ENCODE measurements around the gene IGF2BP2. TPM values are rescaled to one million over a fixed set of nuclear protein-coding genes. Genes with fewer than 3 reads are reported as not detected.

The IGF2BP2 gene
- total and polyA plus RNA-seq, 2 of the 8 experiments (the other 6 are each of a cell fraction or from before 2014, with no cell fraction given), result 7.4 to 121 TPM

DNA sequence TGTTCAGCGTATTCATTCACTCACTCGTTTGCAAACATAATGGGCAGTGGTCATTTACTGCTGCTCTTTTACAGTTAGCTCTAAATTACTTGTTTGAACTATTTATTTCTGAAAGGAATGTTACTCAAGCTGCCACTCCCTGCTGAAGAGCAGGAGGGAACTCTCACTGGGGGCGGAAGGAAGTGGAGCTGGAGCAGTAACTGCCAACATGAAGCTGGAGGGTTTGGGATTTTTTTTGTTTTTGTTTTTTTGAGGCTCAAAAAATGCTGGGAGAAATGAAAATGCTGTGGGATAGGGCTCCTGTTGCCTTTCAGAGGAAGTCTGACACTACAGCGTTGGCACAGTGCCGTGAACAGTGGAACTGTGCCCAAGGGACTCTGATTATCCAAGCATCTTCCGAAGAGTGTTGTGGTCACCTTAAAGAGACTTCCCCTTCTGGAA is 194.6 kb downstream of the IGF2BP2 start:
- TF ChIP-seq TCF12 (IDR thresholded peaks at IDR 0.05; ENCODE audit: low read depth, low read length), result no peak
- no peak for TF ChIP-seq RBBP5 (IDR thresholded peaks at IDR 0.05; ENCODE audit: borderline replicate concordance, low read depth, low read length)
- TF ChIP-seq SUZ12 (IDR thresholded peaks at IDR 0.05; ENCODE audit: low read length), result no peak
- TF ChIP-seq KDM4A (IDR thresholded peaks at IDR 0.05; ENCODE audit: low read depth, low read length, severe bottlenecking), result no peak
- no peak for TF ChIP-seq POLR2A (IDR thresholded peaks at IDR 0.05; ENCODE audit: control extremely low read depth in 1 of 2, low read depth in 2 of 2, low read length in 2 of 2)
- TF ChIP-seq BCL11A (IDR thresholded peaks at IDR 0.05; ENCODE audit: low read depth in 2 of 2, low read length in 2 of 2), result no peak
- no peak for TF ChIP-seq CEBPB (IDR thresholded peaks at IDR 0.05; ENCODE audit: low read depth, low read length)
- TF ChIP-seq, protein P1, sequence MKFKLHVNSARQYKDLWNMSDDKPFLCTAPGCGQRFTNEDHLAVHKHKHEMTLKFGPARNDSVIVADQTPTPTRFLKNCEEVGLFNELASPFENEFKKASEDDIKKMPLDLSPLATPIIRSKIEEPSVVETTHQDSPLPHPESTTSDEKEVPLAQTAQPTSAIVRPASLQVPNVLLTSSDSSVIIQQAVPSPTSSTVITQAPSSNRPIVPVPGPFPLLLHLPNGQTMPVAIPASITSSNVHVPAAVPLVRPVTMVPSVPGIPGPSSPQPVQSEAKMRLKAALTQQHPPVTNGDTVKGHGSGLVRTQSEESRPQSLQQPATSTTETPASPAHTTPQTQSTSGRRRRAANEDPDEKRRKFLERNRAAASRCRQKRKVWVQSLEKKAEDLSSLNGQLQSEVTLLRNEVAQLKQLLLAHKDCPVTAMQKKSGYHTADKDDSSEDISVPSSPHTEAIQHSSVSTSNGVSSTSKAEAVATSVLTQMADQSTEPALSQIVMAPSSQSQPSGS (IDR thresholded peaks at IDR 0.05; ENCODE audit: low read length), result no peak
- H3K27ac ChIP-seq (ENCODE audit: low read depth, low read length), result no peak overlapping the region

More for the DNA sequence above, 194.6 kb downstream of the IGF2BP2 start:
- no peak overlapping the region for H4K5ac ChIP-seq (ENCODE audit: insufficient read length, low read depth, low read length)
- no peak overlapping the region for H2BK5ac ChIP-seq (ENCODE audit: low read depth, low read length)
- WGBS, 2 experiments (ENCODE audit: extremely low coverage in 1 of 2, insufficient coverage in 1 of 2, insufficient read length in 1 of 2, insufficient replicate concordance in 2 of 2, low coverage in 1 of 2, low lambda C conversion rate in 2 of 2, missing lambda C conversion rate in 1 of 2), result 97% methylated on average over 6 of the region's 6 CpGs; no CpG with 5 or more reads in 1 of the 2 experiments
- H3K4me3 ChIP-seq (ENCODE audit: extremely low read depth in 1 of 4, insufficient read depth in 2 of 4, low read depth in 3 of 4, low read length in 4 of 4), result no peak overlapping the region
- no peaks in the 10 kb centered on the region for H3K4me1 ChIP-seq (replicated peaks in 1 of 4; ENCODE audit: control insufficient read depth in 3 of 4, insufficient read depth in 4 of 4, low read length in 3 of 4)
- DNase-seq (ENCODE audit: low read depth in 1 of 2, low spot score in 2 of 2) (no peak), FAIRE-seq (no peak)
- POLR2A ChIA-PET (ENCODE audit: partially characterized antibody), result interaction anchor here (0.7 to 2.5 kb wide), 7 partner anchors 10 to 36 kb away, joined by 3 to 7 read pairs (median 3); no protein-coding TSS in a partner anchor
- peaks cover 0 to 2% of the 10 kb centered on the region in 2 experiments for H4K20me1 ChIP-seq (replicated peaks in 1 of 2; ENCODE audit: control insufficient read depth in 1 of 2, insufficient read depth in 2 of 2, low read length in 2 of 2)
- H3K56ac ChIP-seq (replicated peaks; ENCODE audit: insufficient read length, low read depth, low read length), result no peak overlapping the region
- no peak overlapping the region for H4K8ac ChIP-seq (ENCODE audit: extremely low read depth, insufficient read depth, low read length)
- no peak overlapping the region for H3K9ac ChIP-seq (replicated peaks in 1 of 4; ENCODE audit: extremely low read depth in 1 of 4, low read depth in 3 of 4, low read length in 3 of 4)
- no peak overlapping the region for H3K4ac ChIP-seq (replicated peaks; ENCODE audit: insufficient read length, low read depth, low read length)
- H2AK5ac ChIP-seq (ENCODE audit: low read depth, low read length), result no peak overlapping the region
- H2AFZ ChIP-seq (ENCODE audit: low read length), result no peak overlapping the region
- no peak overlapping the region for H2BK15ac ChIP-seq (ENCODE audit: low read length)
- H3K79me2 ChIP-seq (ENCODE audit: control insufficient read depth in 1 of 2, insufficient read depth in 2 of 2, low read length in 2 of 2), result no peaks in the 10 kb centered on the region
- no peak overlapping the region for H4K91ac ChIP-seq (replicated peaks; ENCODE audit: insufficient read length, low read length)
- H3K18ac ChIP-seq (ENCODE audit: extremely low read depth, low read length), result no peak overlapping the region
- no peaks in the 10 kb centered on the region; a peak in 1 of 7 replicates for H3K27me3 ChIP-seq (replicated peaks in 1 of 4; ENCODE audit: control insufficient read depth in 3 of 4, extremely low read depth in 1 of 4, insufficient read depth in 3 of 4, low read length in 3 of 4)
- H3K9me3 ChIP-seq (ENCODE audit: insufficient read depth in 2 of 2, low read depth in 1 of 2, low read length in 1 of 2), result no peaks in the 10 kb centered on the region
- H3K79me1 ChIP-seq (ENCODE audit: low read depth, low read length), result no peaks in the 10 kb centered on the region; the same call in 1 of the 2 replicates
- H3K36me3 ChIP-seq (ENCODE audit: control insufficient read depth in 2 of 4, insufficient read depth in 4 of 4, low read length in 3 of 4), result peaks cover 18 to 61% (median 37%) of the 10 kb centered on the region in 4 experiments
- CTCF ChIA-PET (ENCODE audit: partially characterized antibody), result no interaction called here
- no peak overlapping the region for H3K23ac ChIP-seq (ENCODE audit: insufficient read length)
- no peak overlapping the region for H3K4me2 ChIP-seq (ENCODE audit: insufficient read depth in 1 of 2, low read depth in 2 of 2, low read length in 2 of 2)
- no peak overlapping the region for H3K14ac ChIP-seq (ENCODE audit: insufficient read length)
- no peak overlapping the region for H2BK12ac ChIP-seq (ENCODE audit: low read depth, low read length)
- H2BK120ac ChIP-seq (replicated peaks; ENCODE audit: low read depth, low read length), result no peak overlapping the region
- no peak overlapping the region for H2BK20ac ChIP-seq (ENCODE audit: low read length)
- no peaks in the 10 kb centered on the region for H3K23me2 ChIP-seq (ENCODE audit: low read depth, low read length)

Measured in H1 (cell line).